ENCODE measurements around the gene CASKIN1. TPM values are rescaled to one million over a fixed set of nuclear protein-coding genes. Genes with fewer than 3 reads are reported as not detected.

Gene CASKIN1
- total and polyA plus RNA-seq, 2 of the 8 experiments (the other 6 are each of a cell fraction or from before 2014, with no cell fraction given) = 1.2 to 6.4 TPM

DNA sequence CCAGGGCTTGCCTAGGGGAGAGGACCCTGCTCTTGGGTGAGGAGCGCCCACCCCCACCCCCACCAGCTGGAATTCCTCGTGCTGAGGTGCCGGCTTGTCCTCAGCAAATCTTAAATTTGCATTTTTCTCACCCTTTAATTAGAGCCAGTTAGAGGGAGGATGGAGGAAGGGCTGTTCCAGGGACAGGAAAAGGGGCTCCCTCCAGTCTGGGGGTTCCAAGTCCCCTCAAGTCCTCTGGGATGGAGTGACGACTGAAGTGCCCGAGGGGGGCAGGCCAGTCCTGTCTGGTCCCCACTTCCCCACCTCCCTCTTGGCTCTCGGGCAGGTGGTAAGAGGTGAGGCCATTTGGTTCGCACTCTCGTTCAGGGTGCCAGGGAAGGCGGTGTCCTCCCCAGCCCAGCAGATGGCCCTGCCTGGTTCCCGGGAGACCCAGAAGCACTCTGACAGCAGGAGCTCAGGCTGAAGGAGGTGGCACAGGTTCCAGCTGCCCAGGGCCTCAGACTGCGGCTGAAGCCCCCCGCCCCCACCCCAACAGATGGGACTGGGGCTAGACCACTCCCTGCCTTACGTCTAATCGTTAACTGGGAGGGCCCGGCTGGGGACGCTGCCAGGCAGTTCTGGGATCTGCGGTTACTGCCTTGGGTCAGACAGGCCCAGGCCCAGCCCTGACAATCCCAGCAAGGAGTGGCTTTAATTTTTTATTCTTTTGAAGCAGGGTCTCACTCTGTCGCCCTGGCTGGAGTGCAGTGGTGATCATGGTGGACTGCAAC lies 45.8 kb downstream of the CASKIN1 start:
- peaks cover 9 to 43% of the 10 kb centered on the region in 2 experiments for H4K20me1 ChIP-seq (replicated peaks in 1 of 2; ENCODE audit: control insufficient read depth in 1 of 2, insufficient read depth in 2 of 2, low read length in 2 of 2)
- no peak overlapping the region for H2AFZ ChIP-seq (ENCODE audit: low read length)
- peaks cover 9 to 30% of the 10 kb centered on the region in 2 experiments; a peak in 3 of 4 replicates for H3K79me2 ChIP-seq (ENCODE audit: control insufficient read depth in 1 of 2, insufficient read depth in 2 of 2, low read length in 2 of 2)
- peak overlapping the region; percentile 15 to 85 (median 41); a peak in 7 of 8 replicates for H3K4me3 ChIP-seq (ENCODE audit: extremely low read depth in 1 of 4, insufficient read depth in 2 of 4, low read depth in 3 of 4, low read length in 4 of 4)
- no peak overlapping the region for H4K8ac ChIP-seq (ENCODE audit: extremely low read depth, insufficient read depth, low read length)
- WGBS, 2 experiments (ENCODE audit: extremely low coverage in 1 of 2, insufficient coverage in 1 of 2, insufficient read length in 1 of 2, insufficient replicate concordance in 2 of 2, low coverage in 1 of 2, low lambda C conversion rate in 2 of 2, missing lambda C conversion rate in 1 of 2) = 6% methylated on average over 18 of the region's 18 CpGs; no CpG with 5 or more reads in 1 of the 2 experiments
- ChIA-PET POLR2A (ENCODE audit: partially characterized antibody) (interaction anchor here (0.7 to 15.0 kb wide), 34 partner anchors 9 to 365 kb away, joined by 3 to 312 read pairs (median 4); partner anchors contain the start of genes BRICD5, MLST8, NOXO1 and NPW), CTCF (ENCODE audit: partially characterized antibody) (interaction anchor here (0.6 to 4.4 kb wide), 8 partner anchors 10 to 855 kb away, joined by 3 to 24 read pairs (median 4); partner anchors contain the start of gene TSC2)
- H3K56ac ChIP-seq (replicated peaks; ENCODE audit: insufficient read length, low read depth, low read length) = no peak overlapping the region
- H2BK120ac ChIP-seq (replicated peaks; ENCODE audit: low read depth, low read length) = no peak overlapping the region
- peak overlapping the region in 2 of 4 experiments; percentile 7 to 20; a peak in 1 of 7 replicates for H3K9ac ChIP-seq (replicated peaks in 1 of 4; ENCODE audit: extremely low read depth in 1 of 4, low read depth in 3 of 4, low read length in 3 of 4)
- H2AK5ac ChIP-seq (ENCODE audit: low read depth, low read length) = 0 out of 2 replicates have a peak overlapping the region, but pooled peaks have one; percentile 49
- no peak overlapping the region for H4K91ac ChIP-seq (replicated peaks; ENCODE audit: insufficient read length, low read length)
- peaks cover 32% of the 10 kb centered on the region; the same call in 1 of the 2 replicates for H3K23me2 ChIP-seq (ENCODE audit: low read depth, low read length)
- H3K4me1 ChIP-seq (replicated peaks in 1 of 4; ENCODE audit: control insufficient read depth in 3 of 4, insufficient read depth in 4 of 4, low read length in 3 of 4) = peaks cover 3 to 36% (median 27%) of the 10 kb centered on the region in 4 experiments
- peaks cover 0 to 6% (median 2%) of the 10 kb centered on the region in 4 experiments; a peak in 2 of 7 replicates for H3K27me3 ChIP-seq (replicated peaks in 1 of 4; ENCODE audit: control insufficient read depth in 3 of 4, extremely low read depth in 1 of 4, insufficient read depth in 3 of 4, low read length in 3 of 4)
- 0 out of 2 replicates have a peak overlapping the region, but pooled peaks have one; percentile 72 for H2BK15ac ChIP-seq (ENCODE audit: low read length)
- no peak overlapping the region for H2BK20ac ChIP-seq (ENCODE audit: low read length)
- no peak overlapping the region for H3K14ac ChIP-seq (ENCODE audit: insufficient read length)
- H3K79me1 ChIP-seq (ENCODE audit: low read depth, low read length) = no peaks in the 10 kb centered on the region; the same call in 1 of the 2 replicates
- peak overlapping the region; percentile 67; the same call in 1 of the 2 replicates for H2BK5ac ChIP-seq (ENCODE audit: low read depth, low read length)
- H2BK12ac ChIP-seq (ENCODE audit: low read depth, low read length) = peak overlapping the region; percentile 35; the same call in 1 of the 2 replicates
- no peak for FAIRE-seq
- H3K36me3 ChIP-seq (ENCODE audit: control insufficient read depth in 2 of 4, insufficient read depth in 4 of 4, low read length in 3 of 4) = peaks cover 5 to 35% (median 13%) of the 10 kb centered on the region in 4 experiments; a peak in 7 of 8 replicates
- DNase-seq (ENCODE audit: low read depth in 1 of 2, low spot score in 2 of 2) = peak; percentile 80 to 83
- H3K18ac ChIP-seq (ENCODE audit: extremely low read depth, low read length) = peak overlapping the region; percentile 38; the same call in 1 of the 2 replicates
- H3K23ac ChIP-seq (ENCODE audit: insufficient read length) = no peak overlapping the region
- no peaks in the 10 kb centered on the region for H3K9me3 ChIP-seq (ENCODE audit: insufficient read depth in 2 of 2, low read depth in 1 of 2, low read length in 1 of 2)
- no peak overlapping the region for H3K4ac ChIP-seq (replicated peaks; ENCODE audit: insufficient read length, low read depth, low read length)
- no peak overlapping the region for H3K27ac ChIP-seq (ENCODE audit: low read depth, low read length)
- peak overlapping the region; percentile 94 to 97 for H3K4me2 ChIP-seq (ENCODE audit: insufficient read depth in 1 of 2, low read depth in 2 of 2, low read length in 2 of 2)
- no peak overlapping the region for H4K5ac ChIP-seq (ENCODE audit: insufficient read length, low read depth, low read length)
- no peak for TF ChIP-seq KDM1A (IDR thresholded peaks at IDR 0.05; ENCODE audit: borderline replicate concordance, low read length)
- TF ChIP-seq JUND (IDR thresholded peaks at IDR 0.05; ENCODE audit: low read length) = no peak
- TF ChIP-seq POLR2A (IDR thresholded peaks at IDR 0.05; ENCODE audit: control extremely low read depth in 1 of 2, low read depth in 2 of 2, low read length in 2 of 2) = peak in 1 of 2 experiments; percentile 12; a peak in 1 of 3 replicates
- TF ChIP-seq KDM4A (IDR thresholded peaks at IDR 0.05; ENCODE audit: low read depth, low read length, severe bottlenecking) = no peak
- TF ChIP-seq TBP (IDR thresholded peaks at IDR 0.05; ENCODE audit: low read depth, low read length) = peak; percentile 43; the same call in 1 of the 2 replicates
- TF ChIP-seq BRCA1 (IDR thresholded peaks at IDR 0.05; ENCODE audit: low read depth, low read length) = no peak
- TF ChIP-seq BCL11A (IDR thresholded peaks at IDR 0.05; ENCODE audit: low read depth in 2 of 2, low read length in 2 of 2) = no peak
- TF ChIP-seq EZH2 (IDR thresholded peaks at IDR 0.05; ENCODE audit: low read depth, low read length, severe bottlenecking) = no peak
- TF ChIP-seq EP300 (IDR thresholded peaks at IDR 0.05; ENCODE audit: borderline replicate concordance in 1 of 2, low read depth in 2 of 2, low read length in 2 of 2) = 0 out of 3 replicates have a peak, but pooled peaks of 1 of the 2 experiments have one; percentile 4
- no peak for TF ChIP-seq CBX5 (IDR thresholded peaks at IDR 0.05; ENCODE audit: low read depth, low read length)
- TF ChIP-seq POLR2AphosphoS5 (IDR thresholded peaks at IDR 0.05; ENCODE audit: low read depth, low read length) = peak; percentile 87

All from H1 (cell line).